Activated T-helper 1 cell treated with anti-CD3 and anti-CD28 coated beads, Interleukin-12 subunit alpha, Interleukin-12 subunit beta, Interleukin-2, Interleukin-4 antibody, amounts not matched to agents 30 ng/mL and 10 ng/mL and 1 ng/mL, durations not matched to agents 14 hours and 24 hours and 36 hours (primary cell): ENCODE results near the gene C5orf52. TPM values are rescaled to one million over a fixed set of nuclear protein-coding genes. Genes with fewer than 3 reads are reported as not detected.
"Not testable (repeated sequence)": the region's sequence is repeated elsewhere in the genome, so short reads cannot be mapped to it uniquely, and the experiment has no call there.

Experiments
- DNase-seq: peaks from one replicate; pipeline ENCODE4 v3.0.0; 2021; ENCODE audit warnings: low spot score
- H3K27ac Mint-ChIP-seq: one replicate; pipeline ENCODE4 v1.8.0; 2021; ENCODE audit warnings: mild to moderate bottlenecking, mixed read lengths
- H3K27me3 Mint-ChIP-seq: one replicate; pipeline ENCODE4 v1.8.0; 2022; ENCODE audit warnings: mild to moderate bottlenecking, moderate library complexity, mixed read lengths; ENCODE audit not compliant: insufficient read depth
- H3K36me3 Mint-ChIP-seq: one replicate; pipeline ENCODE4 v1.8.0; 2021; ENCODE audit warnings: low read depth, mixed read lengths
- H3K4me1 Mint-ChIP-seq: one replicate; pipeline ENCODE4 v1.8.0; 2021; ENCODE audit warnings: low read depth, mixed read lengths
- H3K4me3 Mint-ChIP-seq: one replicate; pipeline ENCODE4 v1.8.0; 2021; ENCODE audit warnings: mild to moderate bottlenecking, moderate library complexity, mixed read lengths
- H3K9me3 Mint-ChIP-seq: one replicate; pipeline ENCODE4 v1.8.0; 2021; ENCODE audit warnings: mixed read lengths
- intact Hi-C: fragments of 100-400 bp; cut with micrococcal nuclease; formaldehyde crosslinking; loops from one replicate; pipeline ENCODE4 v1.15.1; 2024
- total RNA-seq: library from RNA; stranded (reverse); gene quantifications from 2 replicates; pipeline ENCODE4 v1.2.3, GENCODE V29; 2022

Gene C5orf52
- total RNA-seq, 1 donor from 2014 or later, result 0.39 TPM

DNA sequence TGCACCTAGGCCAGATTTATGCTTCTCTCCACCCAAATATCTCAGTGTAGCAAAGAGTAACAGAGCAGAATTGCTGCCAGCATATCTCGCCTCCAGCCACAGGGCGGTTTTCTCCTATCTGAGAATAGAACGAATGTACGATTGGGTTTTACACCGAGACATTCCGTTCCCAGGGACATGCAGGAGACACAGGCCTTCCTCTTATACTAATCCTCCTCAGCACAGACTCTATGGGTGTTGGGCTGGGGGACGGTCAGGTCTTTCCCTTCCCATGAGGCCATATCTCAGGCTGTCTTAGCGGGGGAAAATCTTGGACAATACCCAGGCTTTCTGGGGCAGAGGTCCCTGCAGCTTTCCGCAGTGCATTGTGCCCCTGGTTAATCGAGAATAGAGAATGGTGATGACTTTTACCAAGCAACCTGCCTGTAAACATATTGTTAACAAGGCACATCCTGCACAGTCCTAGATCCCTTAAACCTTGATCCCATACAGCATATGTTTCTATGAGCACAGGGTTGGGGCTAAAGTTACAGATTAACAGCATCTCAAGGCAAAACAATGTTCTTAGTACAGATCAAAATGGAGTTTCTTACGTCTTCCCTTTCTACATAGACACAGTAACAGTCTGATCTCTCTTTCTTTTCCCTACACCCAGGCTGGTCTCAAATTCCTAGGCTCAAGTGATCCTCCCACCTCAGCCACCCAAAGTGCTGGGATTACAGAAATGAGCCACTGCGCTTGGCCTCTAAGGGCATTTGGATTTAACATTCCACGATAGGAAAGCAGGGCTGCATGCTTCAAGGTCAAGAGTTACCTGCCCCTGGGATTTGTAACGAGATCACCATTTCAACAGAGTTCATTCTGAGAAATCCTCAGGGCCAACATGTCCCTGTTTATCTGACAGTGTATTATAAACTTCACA, 15.2 kb downstream of the C5orf52 start:
- DNase-seq, H3K4me3 Mint-ChIP-seq, H3K36me3 Mint-ChIP-seq, H3K9me3 Mint-ChIP-seq, H3K4me1 Mint-ChIP-seq, H3K27ac Mint-ChIP-seq, H3K27me3 Mint-ChIP-seq, intact Hi-C loops: not testable (repeated sequence)

GRCh38 chr5:157687198-157687554, 15.8 kb downstream of the C5orf52 start:
- H3K9me3 Mint-ChIP-seq, result peaks cover 3% of the 10 kb centered on the region
- DNase-seq, result no peak
- no peaks in the 10 kb centered on the region for H3K36me3 Mint-ChIP-seq
- intact Hi-C loops, result no loop called here
- no peaks in the 10 kb centered on the region for H3K27me3 Mint-ChIP-seq
- no peaks in the 10 kb centered on the region for H3K4me1 Mint-ChIP-seq
- H3K4me3 Mint-ChIP-seq, result no peak overlapping the region
- no peak overlapping the region for H3K27ac Mint-ChIP-seq

DNA sequence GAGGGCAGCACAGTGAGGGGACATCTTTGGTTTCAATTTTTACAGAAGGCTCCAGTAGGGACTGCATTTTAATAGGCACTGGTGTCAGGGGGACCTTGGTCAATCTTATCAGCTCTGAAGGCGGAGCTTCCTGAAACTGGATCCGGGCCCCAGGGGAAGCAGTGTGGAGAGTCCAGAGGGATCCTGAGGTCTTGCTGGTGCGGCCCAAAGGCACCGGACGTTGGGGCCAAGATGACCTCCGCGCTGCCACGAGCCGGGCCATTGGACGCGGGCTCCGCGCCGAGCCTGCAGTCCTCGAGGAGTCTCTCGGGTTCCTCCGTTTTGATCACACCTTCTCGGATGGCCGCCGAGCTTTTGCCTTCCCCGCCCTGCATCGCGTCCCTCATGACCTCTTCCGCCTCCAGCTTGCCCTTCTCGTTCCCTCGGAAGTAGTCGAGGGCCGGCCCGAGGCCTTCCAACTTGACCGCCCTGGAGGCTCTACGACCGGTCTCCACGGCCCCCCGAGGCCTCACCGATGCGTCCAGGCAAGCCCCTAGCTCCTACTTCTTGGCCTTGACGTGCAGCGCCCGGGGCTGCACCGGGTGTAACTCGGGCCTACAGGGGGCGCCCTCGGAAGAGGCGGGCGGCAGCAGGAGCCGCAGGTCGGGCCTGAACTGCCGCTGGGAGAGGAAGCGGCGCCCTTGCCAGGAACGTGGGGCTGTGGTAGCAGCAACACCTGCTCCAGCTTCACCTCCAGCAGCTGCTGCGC, 18.8 kb downstream of the C5orf52 start:
- no peak for DNase-seq
- Mint-ChIP-seq H3K9me3 (peaks cover 7% of the 10 kb centered on the region), H3K4me1 (no peaks in the 10 kb centered on the region), H3K27me3 (no peaks in the 10 kb centered on the region), H3K4me3 (no peak overlapping the region), H3K36me3 (no peaks in the 10 kb centered on the region), H3K27ac (no peak overlapping the region)
- intact Hi-C loops, result no loop called here

DNA sequence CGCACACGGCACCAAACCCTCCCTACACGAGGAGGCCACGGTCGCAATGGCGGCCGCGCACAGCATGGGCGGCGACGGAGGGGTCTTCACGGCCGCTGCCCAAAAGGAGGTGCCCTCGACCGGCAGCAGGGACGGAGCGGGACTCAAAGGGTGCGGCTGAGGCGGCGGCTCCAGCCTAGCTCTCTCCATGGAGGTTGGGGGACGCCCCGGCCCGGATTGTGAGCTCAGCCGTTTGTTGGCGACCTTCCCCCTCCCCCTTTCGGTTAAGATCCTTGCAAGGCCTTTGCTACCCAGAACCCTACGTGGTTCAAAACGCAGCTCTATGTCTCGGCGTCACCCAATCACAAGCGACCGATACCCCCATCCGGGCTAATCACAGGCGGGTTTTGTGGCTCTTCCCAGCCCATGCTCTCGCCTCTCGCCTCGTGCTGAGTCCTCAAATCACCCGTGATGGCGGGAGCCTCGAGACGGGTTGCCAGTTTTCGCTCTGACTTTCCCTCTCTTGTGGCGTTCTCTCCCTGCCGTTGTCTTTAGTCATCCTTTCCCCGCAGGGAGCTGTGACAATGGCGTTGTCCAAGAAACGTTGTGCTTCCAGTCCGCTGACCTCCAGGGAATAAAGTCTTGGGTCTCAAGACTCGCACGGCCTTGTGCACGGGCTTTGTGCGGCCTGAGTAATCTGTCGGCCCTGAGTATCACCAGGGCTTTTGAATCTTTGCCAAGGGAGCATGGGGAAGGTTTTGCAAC, 19.5 kb downstream of the C5orf52 start:
- H3K27ac Mint-ChIP-seq, result no peak overlapping the region
- no peak overlapping the region for H3K4me3 Mint-ChIP-seq
- no peaks in the 10 kb centered on the region for H3K4me1 Mint-ChIP-seq
- intact Hi-C loops, result no loop called here
- H3K27me3 Mint-ChIP-seq, result no peaks in the 10 kb centered on the region
- DNase-seq, result no peak
- H3K9me3 Mint-ChIP-seq, result peaks cover 7% of the 10 kb centered on the region
- no peaks in the 10 kb centered on the region for H3K36me3 Mint-ChIP-seq

DNA sequence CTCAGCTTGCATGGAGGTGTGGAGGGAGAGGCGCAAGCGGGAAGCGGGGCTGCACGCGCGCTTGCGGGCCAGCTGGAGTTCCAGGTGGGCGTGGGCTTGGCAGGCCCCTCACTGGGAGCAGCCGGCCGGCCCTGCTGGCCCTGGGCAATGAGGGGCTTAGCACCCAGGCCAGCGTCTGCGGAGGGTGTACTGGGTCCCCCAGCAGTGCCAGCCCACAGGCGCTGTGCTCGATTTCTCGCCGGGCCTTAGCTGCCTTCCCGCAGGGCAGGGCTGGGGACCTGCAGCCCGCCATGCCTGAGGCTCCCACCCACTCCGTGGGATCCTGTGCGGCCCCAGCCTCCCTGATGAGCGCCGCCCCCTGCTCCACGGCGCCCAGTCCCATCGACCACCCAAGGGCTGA, 22.5 kb downstream of the C5orf52 start:
- H3K27ac Mint-ChIP-seq, H3K4me1 Mint-ChIP-seq, intact Hi-C loops, H3K27me3 Mint-ChIP-seq, H3K4me3 Mint-ChIP-seq, DNase-seq, H3K36me3 Mint-ChIP-seq: not testable (repeated sequence)
- peaks cover 13% of the 10 kb centered on the region for H3K9me3 Mint-ChIP-seq

- H3K27me3 Mint-ChIP-seq, DNase-seq, H3K27ac Mint-ChIP-seq, H3K4me3 Mint-ChIP-seq, intact Hi-C loops, H3K36me3 Mint-ChIP-seq, H3K4me1 Mint-ChIP-seq: not testable (repeated sequence)
- H3K9me3 Mint-ChIP-seq, result peaks cover 23% of the 10 kb centered on the region
Measured at GRCh38 chr5:157696154-157696553, 24.8 kb downstream of the C5orf52 start.

GRCh38 chr5:157698674-157699073, 27.3 kb downstream of the C5orf52 start:
- H3K36me3 Mint-ChIP-seq, H3K4me1 Mint-ChIP-seq, H3K4me3 Mint-ChIP-seq, DNase-seq, intact Hi-C loops, H3K27ac Mint-ChIP-seq, H3K27me3 Mint-ChIP-seq: not testable (repeated sequence)
- peaks cover 22% of the 10 kb centered on the region for H3K9me3 Mint-ChIP-seq

DNA sequence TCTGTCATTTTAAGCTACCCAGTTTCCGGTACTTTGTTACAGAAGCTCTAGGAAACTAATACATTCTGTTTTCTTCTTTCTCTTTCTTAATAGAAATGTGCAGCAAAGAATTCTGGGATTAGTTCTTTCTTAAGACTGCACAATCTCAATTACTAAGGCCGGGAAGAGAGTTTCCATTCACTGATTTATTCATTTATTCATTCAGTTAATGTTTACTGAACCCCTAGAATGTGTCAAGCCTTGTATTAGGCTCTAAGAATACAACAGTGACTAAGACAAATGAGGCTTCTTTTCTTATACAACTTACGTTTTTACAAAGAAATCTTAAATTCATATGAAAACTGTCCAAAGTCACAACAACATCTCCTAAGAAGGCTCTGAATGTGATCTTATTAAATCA, 32.4 kb downstream of the C5orf52 start:
- Mint-ChIP-seq H3K4me3 (no peak overlapping the region), H3K27me3 (peaks cover 25% of the 10 kb centered on the region), H3K27ac (no peak overlapping the region), H3K36me3 (peaks cover 2% of the 10 kb centered on the region), H3K4me1 (no peaks in the 10 kb centered on the region), H3K9me3 (peaks cover 16% of the 10 kb centered on the region)
- intact Hi-C loops, result no loop called here
- DNase-seq, result no peak

DNA sequence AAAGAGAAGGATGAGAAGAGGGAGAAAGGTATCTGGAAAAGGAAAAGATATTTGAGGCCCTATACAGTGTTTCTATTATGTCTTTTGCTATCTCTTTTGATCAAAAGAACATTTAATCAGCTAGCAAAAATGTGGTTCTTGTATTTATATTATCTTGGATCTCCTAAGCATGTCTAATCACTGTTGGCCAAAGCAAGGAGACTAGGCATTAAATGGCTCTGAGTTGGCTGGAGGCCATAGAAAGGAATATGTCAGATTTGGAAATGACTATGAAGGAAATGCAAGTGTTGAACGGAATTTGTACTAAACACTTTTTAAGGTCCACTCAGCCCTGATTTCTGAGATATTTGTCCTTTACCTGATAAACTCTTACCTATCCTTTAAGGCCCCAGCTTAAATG, 37.5 kb downstream of the C5orf52 start:
- H3K27ac Mint-ChIP-seq, result no peak overlapping the region
- H3K4me1 Mint-ChIP-seq, result peaks cover 18% of the 10 kb centered on the region
- intact Hi-C loops, result no loop called here
- H3K4me3 Mint-ChIP-seq, result no peak overlapping the region
- no peak for DNase-seq
- H3K27me3 Mint-ChIP-seq, result peaks cover 16% of the 10 kb centered on the region
- H3K9me3 Mint-ChIP-seq, result no peaks in the 10 kb centered on the region
- H3K36me3 Mint-ChIP-seq, result peaks cover 2% of the 10 kb centered on the region

- no peaks in the 10 kb centered on the region for H3K9me3 Mint-ChIP-seq
- peaks cover 22% of the 10 kb centered on the region for H3K4me1 Mint-ChIP-seq
- no peak for DNase-seq
- no peak overlapping the region for H3K27ac Mint-ChIP-seq
- peaks cover 12% of the 10 kb centered on the region for H3K27me3 Mint-ChIP-seq
- intact Hi-C loops, result no loop called here
- H3K36me3 Mint-ChIP-seq, result peaks cover 2% of the 10 kb centered on the region
- no peak overlapping the region for H3K4me3 Mint-ChIP-seq
Measured at GRCh38 chr5:157709346-157709745, 38.0 kb downstream of the C5orf52 start.

DNA sequence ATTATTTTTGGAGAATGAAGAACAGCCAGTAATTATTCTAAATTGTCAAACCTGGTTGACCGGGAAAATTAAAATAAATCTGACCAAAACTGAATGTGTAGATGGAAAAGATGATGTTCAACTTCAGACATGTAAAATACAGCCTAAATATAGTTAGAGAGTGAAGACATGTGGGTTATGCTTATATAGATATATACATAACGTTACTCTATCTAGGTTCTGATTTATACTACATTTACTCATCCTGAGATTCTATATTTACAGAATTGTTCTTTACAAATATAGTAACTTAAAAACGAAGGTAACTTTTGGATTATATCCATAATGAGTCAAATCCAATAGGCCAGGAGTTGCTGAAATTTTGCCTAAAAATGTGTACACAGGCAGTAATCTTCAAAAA, 39.1 kb downstream of the C5orf52 start:
- intact Hi-C loops, result no loop called here
- Mint-ChIP-seq H3K36me3 (peaks cover 2% of the 10 kb centered on the region), H3K4me3 (no peak overlapping the region), H3K27ac (no peak overlapping the region), H3K27me3 (peaks cover 8% of the 10 kb centered on the region), H3K4me1 (peaks cover 30% of the 10 kb centered on the region), H3K9me3 (no peaks in the 10 kb centered on the region)
- no peak for DNase-seq

- Mint-ChIP-seq H3K4me1 (peaks cover 30% of the 10 kb centered on the region), H3K27me3 (peaks cover 8% of the 10 kb centered on the region), H3K36me3 (peaks cover 2% of the 10 kb centered on the region), H3K27ac (no peak overlapping the region), H3K9me3 (no peaks in the 10 kb centered on the region), H3K4me3 (no peak overlapping the region)
- intact Hi-C loops, result no loop called here
- DNase-seq, result no peak
Measured at GRCh38 chr5:157710882-157711281, 39.5 kb downstream of the C5orf52 start.
